IMR-90 (cell line): ENCODE results near the gene GTF3C1. TPM values are rescaled to one million over a fixed set of nuclear protein-coding genes. Genes with fewer than 3 reads are reported as not detected.

Source experiments
- ATAC-seq: fragments of 200-7000 bp; cut with Tn5 transposase; 2 replicates; pipeline ENCODE4 v1.9.1; 2020; ENCODE audit warnings: low read depth, mild to moderate bottlenecking, moderate library complexity
- BruUV-seq: library from RNA; stranded (reverse); fragments of 400-500 nt; replicated peaks from 2 replicates; lab custom pipeline; 2021; lab: Mats Ljungman, UMichigan
- CTCF ChIA-PET: fragments of 300-600 bp; formaldehyde crosslinking; extraction: SDS; loops from one replicate; lab custom pipeline; 2021; ENCODE audit warnings: antibody characterized with exemption; lab: Yijun Ruan, JAX
- POLR2A ChIA-PET: fragments of 300-600 bp; sonication (Branson Sonifier 250); formaldehyde crosslinking; loops from one replicate; lab custom pipeline; 2022; ENCODE audit warnings: antibody characterized with exemption; ENCODE audit not compliant: unreplicated experiment; lab: Charles Lee
- DNase-seq: peaks from one replicate; pipeline ENCODE4 v3.0.0; 2013
- H2AFZ ChIP-seq: replicated peaks from 2 replicates; pipeline ENCODE3; 2013; ENCODE audit warnings: low read length, mild to moderate bottlenecking; ENCODE audit not compliant: poor library complexity
- H2AK5ac ChIP-seq: 2 replicates; pipeline ENCODE4 v1.6.1; 2013; ENCODE audit warnings: low read depth, low read length, inconsistent platforms
- H2AK9ac ChIP-seq: replicated peaks from 2 replicates; pipeline ENCODE3; 2013; ENCODE audit warnings: mild to moderate bottlenecking, low read depth, low read length, moderate library complexity; ENCODE audit not compliant: poor library complexity
- H2BK120ac ChIP-seq: 2 replicates; pipeline ENCODE4 v1.6.1; 2013; ENCODE audit warnings: low read depth, low read length, inconsistent platforms
- H2BK15ac ChIP-seq: 3 replicates; pipeline ENCODE4 v1.6.1; 2013; ENCODE audit warnings: low read depth, low read length, inconsistent platforms
- H2BK20ac ChIP-seq: 2 replicates; pipeline ENCODE4 v1.6.1; 2013; ENCODE audit warnings: low read depth, mild to moderate bottlenecking, inconsistent platforms, low read length, moderate library complexity
- H2BK5ac ChIP-seq: 2 replicates; pipeline ENCODE4 v1.6.1; 2013; ENCODE audit warnings: mild to moderate bottlenecking, low read depth, low read length, inconsistent platforms; ENCODE audit not compliant: poor library complexity, severe bottlenecking
- H3K14ac ChIP-seq: replicated peaks from 2 replicates; pipeline ENCODE4 v1.6.1; 2013; ENCODE audit warnings: low read depth, low read length, inconsistent platforms
- H3K18ac ChIP-seq: 2 replicates; pipeline ENCODE4 v1.6.1; 2013; ENCODE audit warnings: low read depth, low read length, control low read depth
- H3K23ac ChIP-seq: 2 replicates; pipeline ENCODE4 v1.6.1; 2013; ENCODE audit warnings: low read depth, low read length, inconsistent platforms
- H3K27ac ChIP-seq: 2 replicates; pipeline ENCODE4 v1.5.1; 2013; ENCODE audit warnings: mild to moderate bottlenecking, control low read depth, low read length; ENCODE audit not compliant: insufficient read depth
- H3K27me3 ChIP-seq: 2 replicates; pipeline ENCODE4 v1.6.1; 2013; ENCODE audit warnings: low read length; ENCODE audit not compliant: control insufficient read depth, insufficient read depth
- H3K36me3 ChIP-seq: 2 replicates; pipeline ENCODE4 v1.6.1; 2013; ENCODE audit warnings: low read length, mixed read lengths; ENCODE audit not compliant: control insufficient read depth, insufficient read depth
- H3K4ac ChIP-seq: 2 replicates; pipeline ENCODE4 v1.6.1; 2013; ENCODE audit warnings: low read depth, low read length, inconsistent platforms
- H3K4me1 ChIP-seq: 2 replicates; pipeline ENCODE4 v1.6.1; 2013; ENCODE audit warnings: low read length, mixed read lengths; ENCODE audit not compliant: control insufficient read depth, insufficient read depth
- H3K4me2 ChIP-seq: 2 replicates; pipeline ENCODE4 v1.6.1; 2013; ENCODE audit warnings: low read depth, mild to moderate bottlenecking, control low read depth, low read length, moderate library complexity
- H3K4me3 ChIP-seq: 2 replicates; pipeline ENCODE4 v1.5.1; 2013; ENCODE audit warnings: low read depth, mild to moderate bottlenecking, control low read depth, low read length, moderate library complexity; ENCODE audit not compliant: insufficient read depth
- H3K56ac ChIP-seq: 2 replicates; pipeline ENCODE4 v1.6.1; 2013; ENCODE audit warnings: low read length, inconsistent platforms; ENCODE audit not compliant: insufficient read depth; ENCODE audit errors: extremely low read depth
- H3K79me1 ChIP-seq, 2 experiments: 2 replicates each; pipeline ENCODE4 v1.6.1; 2013; ENCODE audit warnings: low read length in 2 of 2, inconsistent platforms in 1 of 2, low read depth in 1 of 2
- H3K9ac ChIP-seq: 2 replicates; pipeline ENCODE4 v1.6.1; 2013; ENCODE audit warnings: low read depth, low read length, control low read depth
- H3K9me1 ChIP-seq: 2 replicates; pipeline ENCODE4 v1.6.1; 2013; ENCODE audit warnings: low read length, inconsistent platforms; ENCODE audit not compliant: insufficient read depth
- H3K9me3 ChIP-seq: 2 replicates; pipeline ENCODE4 v1.6.1; 2013; ENCODE audit warnings: low read length; ENCODE audit not compliant: control insufficient read depth, insufficient read depth
- H4K20me1 ChIP-seq: 2 replicates; pipeline ENCODE4 v1.6.1; 2013; ENCODE audit warnings: low read length, inconsistent platforms; ENCODE audit not compliant: insufficient read depth
- H4K5ac ChIP-seq: 2 replicates; pipeline ENCODE4 v1.6.1; 2013; ENCODE audit warnings: mild to moderate bottlenecking, low read depth, low read length, control low read depth
- H4K8ac ChIP-seq, 2 experiments: 2 replicates each; pipeline ENCODE4 v1.6.1; 2013; ENCODE audit warnings: low read depth in 2 of 2, low read length in 2 of 2, control low read depth in 1 of 2, inconsistent platforms in 1 of 2
- H4K91ac ChIP-seq: 2 replicates; pipeline ENCODE4 v1.6.1; 2013; ENCODE audit warnings: low read depth, low read length, inconsistent platforms; ENCODE audit not compliant: insufficient read depth
- CEBPB ChIP-seq: IDR thresholded peaks from 2 replicates; pipeline ENCODE4 v1.6.1; 2012; ENCODE audit warnings: low read depth, low read length, improper control_type of control experiment
- FOS ChIP-seq: fragments of 150-350 bp; IDR thresholded peaks from 2 replicates; pipeline ENCODE4 v1.6.1; 2016; ENCODE audit warnings: low read depth, low read length
- MAFK ChIP-seq: IDR thresholded peaks from 2 replicates; pipeline ENCODE4 v1.6.1; 2012; ENCODE audit warnings: low read depth, low read length, improper control_type of control experiment
- MAZ ChIP-seq: IDR thresholded peaks from 2 replicates; pipeline ENCODE4 v1.6.1; 2012; ENCODE audit warnings: low read depth, mild to moderate bottlenecking, low read length, improper control_type of control experiment, moderate library complexity, borderline replicate concordance
- NFE2L2 ChIP-seq: fragments of 150-350 bp; IDR thresholded peaks from 2 replicates; pipeline ENCODE4 v1.6.1; 2016; ENCODE audit warnings: low read depth, mild to moderate bottlenecking, low read length
- POLR2A ChIP-seq: IDR thresholded peaks from 2 replicates; pipeline ENCODE4 v1.6.1; 2012; ENCODE audit warnings: mild to moderate bottlenecking, low read depth, low read length
- RAD21 ChIP-seq: IDR thresholded peaks from 2 replicates; pipeline ENCODE4 v1.6.1; 2012; ENCODE audit warnings: low read length, improper control_type of control experiment
- RCOR1 ChIP-seq: IDR thresholded peaks from 2 replicates; pipeline ENCODE4 v1.6.1; 2012; ENCODE audit warnings: mild to moderate bottlenecking, low read length, improper control_type of control experiment; ENCODE audit not compliant: insufficient replicate concordance
- RFX5 ChIP-seq: IDR thresholded peaks from 2 replicates; pipeline ENCODE4 v1.8.0; 2012; ENCODE audit warnings: low read depth, mild to moderate bottlenecking, low read length, moderate library complexity
- WGBS, 2 experiments: methylation state at CpG; one replicate each; pipeline versions ENCODE4 v1.1.5 to v1.1.7; 2013; ENCODE audit warnings: missing lambda C conversion rate in 2 of 2; ENCODE audit not compliant: insufficient read length in 1 of 2; ENCODE audit errors: extremely low coverage in 2 of 2; 5-methylcytosine and 5-hydroxymethylcytosine counted together
- dilution Hi-C: fragments of 300-500 bp; cut with HindIII; formaldehyde crosslinking; loops from one replicate; pipeline ENCODE4 v1.14.3; 2018; ENCODE audit warnings: low sequenced_read_pairs; ENCODE audit not compliant: unreplicated experiment
- in situ Hi-C: fragments of 300-500 bp; cut with MboI; formaldehyde crosslinking; loops from 3 replicates; pipeline ENCODE4 v1.14.3; 2019; ENCODE audit warnings: low sequenced_read_pairs, inconsistent platforms, mixed read lengths
- intact Hi-C: fragments of 100-400 bp; cut with micrococcal nuclease; formaldehyde crosslinking; loops from 2 replicates; pipeline ENCODE4 v1.10.0; 2022
- polyA plus RNA-seq, 3 experiments: library from polyadenylated mRNA; depleted of rRNA; stranded (reverse); fragments of >200 nt; gene quantifications; 2 replicates each; pipeline ENCODE4 v1.2.3, GENCODE V29; 2012; ENCODE audit warnings: low replicate concordance in 1 of 3
- total RNA-seq: library from RNA; depleted of rRNA; stranded (reverse); fragments of >200 nt; gene quantifications from 2 replicates; pipeline ENCODE4 v1.2.3, GENCODE V29; 2012
- TF ChIP-seq, protein P1 (sequence below): fragments of 150-350 bp; IDR thresholded peaks from 2 replicates; pipeline ENCODE4 v1.6.1; 2017; ENCODE audit warnings: mild to moderate bottlenecking, antibody characterized with exemption, low read length, low read depth

Gene GTF3C1
- total and polyA plus RNA-seq, 2 of the 4 experiments (the other 2 are of a cell fraction), result 50.8 to 68.1 TPM

- no peak for DNase-seq
- peaks cover 4% of the 10 kb centered on the region for H3K4me1 ChIP-seq
- no peak overlapping the region for H3K18ac ChIP-seq
- ChIA-PET POLR2A (no interaction called here), CTCF (no interaction called here)
- no peak overlapping the region for H2BK120ac ChIP-seq
- WGBS, 2 experiments, result no CpG with 5 or more reads among the region's 2 CpGs
- intact Hi-C loops, result no loop called here
- no TSS peak for BruUV-seq
- in situ Hi-C loops, result no loop called here
- no peaks in the 10 kb centered on the region for H3K27me3 ChIP-seq
- no peak overlapping the region for H3K14ac ChIP-seq
- H2AFZ ChIP-seq, result no peak overlapping the region
- dilution Hi-C loops, result no loop called here
- peaks cover 15% of the 10 kb centered on the region for H3K9me1 ChIP-seq
- H2AK5ac ChIP-seq, result no peak overlapping the region
- H4K20me1 ChIP-seq, result peaks cover 23% of the 10 kb centered on the region
- H3K4ac ChIP-seq, result no peak overlapping the region; the same call in 1 of the 2 replicates
- H3K9me3 ChIP-seq, result no peaks in the 10 kb centered on the region
- H2BK15ac ChIP-seq, result no peak overlapping the region
- H3K56ac ChIP-seq, result no peak overlapping the region
- H3K4me3 ChIP-seq, result no peak overlapping the region
- H3K9ac ChIP-seq, result no peak overlapping the region
- no peak overlapping the region for H3K4me2 ChIP-seq
- no peak overlapping the region for H4K8ac ChIP-seq
- TF ChIP-seq RFX5, result no peak
- no peak for TF ChIP-seq MAFK
- TF ChIP-seq RAD21, result no peak
- TF ChIP-seq POLR2A, result no peak
- no peak for TF ChIP-seq CEBPB
- no peak for TF ChIP-seq MAZ
- no peak for TF ChIP-seq FOS
- TF ChIP-seq RCOR1, result no peak
- TF ChIP-seq, protein P1, sequence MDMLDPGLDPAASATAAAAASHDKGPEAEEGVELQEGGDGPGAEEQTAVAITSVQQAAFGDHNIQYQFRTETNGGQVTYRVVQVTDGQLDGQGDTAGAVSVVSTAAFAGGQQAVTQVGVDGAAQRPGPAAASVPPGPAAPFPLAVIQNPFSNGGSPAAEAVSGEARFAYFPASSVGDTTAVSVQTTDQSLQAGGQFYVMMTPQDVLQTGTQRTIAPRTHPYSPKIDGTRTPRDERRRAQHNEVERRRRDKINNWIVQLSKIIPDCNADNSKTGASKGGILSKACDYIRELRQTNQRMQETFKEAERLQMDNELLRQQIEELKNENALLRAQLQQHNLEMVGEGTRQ, result no peak
- TF ChIP-seq NFE2L2, result no peak
- H3K36me3 ChIP-seq, result peaks cover 76% of the 10 kb centered on the region
- no peak overlapping the region for H2BK5ac ChIP-seq
- no peak overlapping the region for H4K91ac ChIP-seq
- H4K5ac ChIP-seq, result no peak overlapping the region
- no peak overlapping the region for H3K27ac ChIP-seq
- no peak for ATAC-seq
- no peak overlapping the region for H2BK20ac ChIP-seq
- H3K23ac ChIP-seq, result no peak overlapping the region
- H2AK9ac ChIP-seq, result no peak overlapping the region
- peaks cover 6 to 21% of the 10 kb centered on the region in 2 experiments; a peak in 3 of 4 replicates for H3K79me1 ChIP-seq
These were observed 18.5 kb downstream of the GTF3C1 start for GRCh38 chr16:27531186-27531585.
